Spleen (tissue), 7 donors: ENCODE measurements around the gene SZRD1.

Source experiments
- POLR2AphosphoS5 ChIP-seq, 3 donors: sonication (generic); formaldehyde crosslinking; IDR thresholded peaks; one replicate each; pipeline ENCODE4 v1.5.1; 2017; ENCODE audit warnings: antibody characterized with exemption in 3 of 3
- TF ChIP-seq, protein P1 (sequence below), 11 experiments: fragments of 200-600 bp in 7 of 11; fragments of 450-650 bp in 4 of 11; sonication (generic) in 4 of 11; IDR thresholded peaks in 8 of 11; conservative IDR thresholded peaks in 3 of 11; 1 replicate in 7 of 11; 2 replicates in 4 of 11; pipeline versions ENCODE4 v1.4.0 to v1.8.0; 2016 to 2021; ENCODE audit warnings: antibody characterized with exemption in 11 of 11, inconsistent platforms in 4 of 11, mild to moderate bottlenecking in 1 of 11
- donor health status: DM: no; HTN: no; CAD: no; lungs with moderate emphysema.
- donor health status: DM: no; HTN: no; CAD: no.
- donor health status: DM: no; HTN: no; CAD: no.

DNA sequence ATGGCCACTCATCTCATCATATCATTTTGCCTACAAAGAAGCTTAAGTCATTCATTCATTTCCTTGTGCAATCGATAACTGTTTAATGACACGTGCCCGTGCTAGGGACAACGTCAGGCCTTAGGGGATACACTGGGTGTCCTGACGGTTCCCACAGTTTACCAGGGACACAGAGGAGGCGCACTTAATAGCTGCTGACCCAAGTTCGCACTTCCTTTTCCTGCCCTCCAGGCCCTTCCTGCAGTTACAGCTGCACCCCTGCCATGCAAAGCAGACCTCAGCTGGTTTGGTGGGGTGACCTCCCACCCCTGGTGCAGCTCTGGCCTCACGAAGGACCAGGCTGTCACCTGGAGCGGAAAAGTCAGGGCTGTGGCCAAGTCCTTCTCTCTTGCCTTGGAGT lies 66.0 kb downstream of the SZRD1 start:
- TF ChIP-seq POLR2AphosphoS5 (IDR thresholded peaks at IDR 0.05): peak; percentile 27 to 58 (median 57)
- TF ChIP-seq, protein P1, sequence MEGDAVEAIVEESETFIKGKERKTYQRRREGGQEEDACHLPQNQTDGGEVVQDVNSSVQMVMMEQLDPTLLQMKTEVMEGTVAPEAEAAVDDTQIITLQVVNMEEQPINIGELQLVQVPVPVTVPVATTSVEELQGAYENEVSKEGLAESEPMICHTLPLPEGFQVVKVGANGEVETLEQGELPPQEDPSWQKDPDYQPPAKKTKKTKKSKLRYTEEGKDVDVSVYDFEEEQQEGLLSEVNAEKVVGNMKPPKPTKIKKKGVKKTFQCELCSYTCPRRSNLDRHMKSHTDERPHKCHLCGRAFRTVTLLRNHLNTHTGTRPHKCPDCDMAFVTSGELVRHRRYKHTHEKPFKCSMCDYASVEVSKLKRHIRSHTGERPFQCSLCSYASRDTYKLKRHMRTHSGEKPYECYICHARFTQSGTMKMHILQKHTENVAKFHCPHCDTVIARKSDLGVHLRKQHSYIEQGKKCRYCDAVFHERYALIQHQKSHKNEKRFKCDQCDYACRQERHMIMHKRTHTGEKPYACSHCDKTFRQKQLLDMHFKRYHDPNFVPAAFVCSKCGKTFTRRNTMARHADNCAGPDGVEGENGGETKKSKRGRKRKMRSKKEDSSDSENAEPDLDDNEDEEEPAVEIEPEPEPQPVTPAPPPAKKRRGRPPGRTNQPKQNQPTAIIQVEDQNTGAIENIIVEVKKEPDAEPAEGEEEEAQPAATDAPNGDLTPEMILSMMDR (IDR thresholded peaks at IDR 0.05 in 8 of 11, conservative IDR thresholded peaks at IDR 0.05 in 3 of 11): no peak
